ENCODE data around the gene ANKEF1.

DNA sequence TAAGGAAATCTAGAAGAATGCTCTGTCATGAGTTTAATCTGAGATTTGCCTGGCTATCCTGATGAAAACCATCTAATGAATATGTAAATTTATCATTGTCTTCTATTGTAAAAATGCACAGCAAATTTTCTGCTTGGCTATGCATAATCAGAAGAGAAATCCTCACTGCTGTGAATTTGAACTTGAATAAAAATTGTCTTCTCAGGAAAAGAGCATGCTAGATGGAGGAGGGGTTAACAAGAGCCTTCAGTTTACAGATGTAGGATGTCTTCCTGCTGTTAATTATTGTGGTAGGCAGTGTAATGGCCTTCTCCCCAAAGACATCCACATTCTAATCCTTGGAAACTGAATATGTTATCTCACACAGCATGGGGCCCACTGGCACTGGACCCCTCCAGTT is 45.8 kb downstream of the ANKEF1 start:
- no peak for TF ChIP-seq EZH2phosphoT487 (IDR thresholded peaks at IDR 0.05)
- TF ChIP-seq, protein P1, sequence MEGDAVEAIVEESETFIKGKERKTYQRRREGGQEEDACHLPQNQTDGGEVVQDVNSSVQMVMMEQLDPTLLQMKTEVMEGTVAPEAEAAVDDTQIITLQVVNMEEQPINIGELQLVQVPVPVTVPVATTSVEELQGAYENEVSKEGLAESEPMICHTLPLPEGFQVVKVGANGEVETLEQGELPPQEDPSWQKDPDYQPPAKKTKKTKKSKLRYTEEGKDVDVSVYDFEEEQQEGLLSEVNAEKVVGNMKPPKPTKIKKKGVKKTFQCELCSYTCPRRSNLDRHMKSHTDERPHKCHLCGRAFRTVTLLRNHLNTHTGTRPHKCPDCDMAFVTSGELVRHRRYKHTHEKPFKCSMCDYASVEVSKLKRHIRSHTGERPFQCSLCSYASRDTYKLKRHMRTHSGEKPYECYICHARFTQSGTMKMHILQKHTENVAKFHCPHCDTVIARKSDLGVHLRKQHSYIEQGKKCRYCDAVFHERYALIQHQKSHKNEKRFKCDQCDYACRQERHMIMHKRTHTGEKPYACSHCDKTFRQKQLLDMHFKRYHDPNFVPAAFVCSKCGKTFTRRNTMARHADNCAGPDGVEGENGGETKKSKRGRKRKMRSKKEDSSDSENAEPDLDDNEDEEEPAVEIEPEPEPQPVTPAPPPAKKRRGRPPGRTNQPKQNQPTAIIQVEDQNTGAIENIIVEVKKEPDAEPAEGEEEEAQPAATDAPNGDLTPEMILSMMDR (IDR thresholded peaks at IDR 0.05) = no peak

Data from neural progenitor cell (in vitro differentiated cells).